ENCODE data around the gene DUSP19. TPM values are rescaled to one million over a fixed set of nuclear protein-coding genes. Genes with fewer than 3 reads are reported as not detected.
A peak's percentile ranks its signal among the peaks of the same experiment; 100 is the strongest.

The DUSP19 gene
- total and polyA plus RNA-seq, 10 of the 15 experiments (the other 5 are each of a cell fraction or from before 2014, with no cell fraction given): 0.16 to 1.7 (median 0.57) TPM

DNA sequence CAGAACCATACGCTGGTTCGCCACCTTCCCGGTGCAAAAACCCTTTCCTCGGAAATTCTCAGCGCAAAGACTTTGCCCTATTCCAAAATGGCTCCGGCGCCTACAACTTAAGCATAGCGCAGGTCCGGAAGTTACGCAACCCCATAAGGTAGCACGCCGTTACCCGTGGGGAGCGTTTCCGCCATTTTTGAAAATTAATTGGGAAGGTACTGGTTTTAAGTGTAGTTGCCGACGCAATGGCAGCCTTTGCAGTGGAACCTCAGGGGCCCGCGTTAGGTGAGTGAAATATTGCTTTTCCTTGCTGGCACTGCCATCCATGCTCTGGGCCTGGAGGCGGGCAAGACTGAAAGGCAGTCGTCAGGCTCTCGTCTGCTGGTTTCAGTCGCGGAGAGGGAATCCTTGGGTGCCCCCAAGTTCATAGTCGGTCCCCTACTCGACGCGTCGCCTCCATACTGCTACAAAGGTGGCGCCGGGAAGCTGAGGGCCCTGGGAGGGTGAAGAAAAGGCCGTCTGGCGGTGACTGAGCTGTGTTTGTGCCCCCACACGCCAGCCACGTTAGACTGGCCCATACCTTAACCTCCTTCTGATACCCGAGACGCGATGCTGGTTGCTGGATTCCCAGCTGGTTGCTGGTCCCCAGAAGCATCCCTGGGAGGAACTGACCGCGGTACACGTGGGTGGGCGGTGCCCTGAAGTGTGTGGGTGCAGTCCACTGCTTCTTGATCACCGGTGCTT lies 45.8 kb downstream of the DUSP19 start, which contains the start of gene NUP35 (continued):
- no peak for TF ChIP-seq SREBF2 (IDR thresholded peaks at IDR 0.05; ENCODE audit: low read length)
- peak; percentile 100 for TF ChIP-seq YY1 (IDR thresholded peaks at IDR 0.05; ENCODE audit: low read depth, low read length)
- no peak for TF ChIP-seq SUZ12 (IDR thresholded peaks at IDR 0.05; ENCODE audit: unreplicated experiment)
- no peak for TF ChIP-seq NR2C2 (IDR thresholded peaks at IDR 0.05; ENCODE audit: borderline replicate concordance, control insufficient read depth, insufficient read length, low read depth)
- 0 out of 2 replicates have a peak, but pooled peaks have one; percentile 43 for TF ChIP-seq TARDBP (IDR thresholded peaks at IDR 0.05; ENCODE audit: borderline replicate concordance)
- TF ChIP-seq, protein P1, sequence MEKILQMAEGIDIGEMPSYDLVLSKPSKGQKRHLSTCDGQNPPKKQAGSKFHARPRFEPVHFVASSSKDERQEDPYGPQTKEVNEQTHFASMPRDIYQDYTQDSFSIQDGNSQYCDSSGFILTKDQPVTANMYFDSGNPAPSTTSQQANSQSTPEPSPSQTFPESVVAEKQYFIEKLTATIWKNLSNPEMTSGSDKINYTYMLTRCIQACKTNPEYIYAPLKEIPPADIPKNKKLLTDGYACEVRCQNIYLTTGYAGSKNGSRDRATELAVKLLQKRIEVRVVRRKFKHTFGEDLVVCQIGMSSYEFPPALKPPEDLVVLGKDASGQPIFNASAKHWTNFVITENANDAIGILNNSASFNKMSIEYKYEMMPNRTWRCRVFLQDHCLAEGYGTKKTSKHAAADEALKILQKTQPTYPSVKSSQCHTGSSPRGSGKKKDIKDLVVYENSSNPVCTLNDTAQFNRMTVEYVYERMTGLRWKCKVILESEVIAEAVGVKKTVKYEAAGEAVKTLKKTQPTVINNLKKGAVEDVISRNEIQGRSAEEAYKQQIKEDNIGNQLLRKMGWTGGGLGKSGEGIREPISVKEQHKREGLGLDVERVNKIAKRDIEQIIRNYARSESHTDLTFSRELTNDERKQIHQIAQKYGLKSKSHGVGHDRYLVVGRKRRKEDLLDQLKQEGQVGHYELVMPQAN (conservative IDR thresholded peaks at IDR 0.05): peak; percentile 96
- no peak for TF ChIP-seq STAT3 (IDR thresholded peaks at IDR 0.05; ENCODE audit: low read depth, low read length)
- TF ChIP-seq ZNF274 (IDR thresholded peaks at IDR 0.05; ENCODE audit: insufficient read depth, insufficient read length): no peak
- no peak for TF ChIP-seq ETV6 (conservative IDR thresholded peaks at IDR 0.05 in 1 of 2, IDR thresholded peaks at IDR 0.05 in 1 of 2; ENCODE audit: borderline replicate concordance in 1 of 2, low read depth in 1 of 2)
- no peak for TF ChIP-seq SP1 (IDR thresholded peaks at IDR 0.05; ENCODE audit: low read depth, low read length)
- peak; percentile 51; the same call in 1 of the 2 replicates for TF ChIP-seq GATAD2B (conservative IDR thresholded peaks at IDR 0.05; ENCODE audit: low read depth)
- TF ChIP-seq, protein P2, sequence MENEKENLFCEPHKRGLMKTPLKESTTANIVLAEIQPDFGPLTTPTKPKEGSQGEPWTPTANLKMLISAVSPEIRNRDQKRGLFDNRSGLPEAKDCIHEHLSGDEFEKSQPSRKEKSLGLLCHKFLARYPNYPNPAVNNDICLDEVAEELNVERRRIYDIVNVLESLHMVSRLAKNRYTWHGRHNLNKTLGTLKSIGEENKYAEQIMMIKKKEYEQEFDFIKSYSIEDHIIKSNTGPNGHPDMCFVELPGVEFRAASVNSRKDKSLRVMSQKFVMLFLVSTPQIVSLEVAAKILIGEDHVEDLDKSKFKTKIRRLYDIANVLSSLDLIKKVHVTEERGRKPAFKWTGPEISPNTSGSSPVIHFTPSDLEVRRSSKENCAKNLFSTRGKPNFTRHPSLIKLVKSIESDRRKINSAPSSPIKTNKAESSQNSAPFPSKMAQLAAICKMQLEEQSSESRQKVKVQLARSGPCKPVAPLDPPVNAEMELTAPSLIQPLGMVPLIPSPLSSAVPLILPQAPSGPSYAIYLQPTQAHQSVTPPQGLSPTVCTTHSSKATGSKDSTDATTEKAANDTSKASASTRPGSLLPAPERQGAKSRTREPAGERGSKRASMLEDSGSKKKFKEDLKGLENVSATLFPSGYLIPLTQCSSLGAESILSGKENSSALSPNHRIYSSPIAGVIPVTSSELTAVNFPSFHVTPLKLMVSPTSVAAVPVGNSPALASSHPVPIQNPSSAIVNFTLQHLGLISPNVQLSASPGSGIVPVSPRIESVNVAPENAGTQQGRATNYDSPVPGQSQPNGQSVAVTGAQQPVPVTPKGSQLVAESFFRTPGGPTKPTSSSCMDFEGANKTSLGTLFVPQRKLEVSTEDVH (IDR thresholded peaks at IDR 0.05; ENCODE audit: low read depth, partially characterized antibody): no peak
- TF ChIP-seq, protein P3, sequence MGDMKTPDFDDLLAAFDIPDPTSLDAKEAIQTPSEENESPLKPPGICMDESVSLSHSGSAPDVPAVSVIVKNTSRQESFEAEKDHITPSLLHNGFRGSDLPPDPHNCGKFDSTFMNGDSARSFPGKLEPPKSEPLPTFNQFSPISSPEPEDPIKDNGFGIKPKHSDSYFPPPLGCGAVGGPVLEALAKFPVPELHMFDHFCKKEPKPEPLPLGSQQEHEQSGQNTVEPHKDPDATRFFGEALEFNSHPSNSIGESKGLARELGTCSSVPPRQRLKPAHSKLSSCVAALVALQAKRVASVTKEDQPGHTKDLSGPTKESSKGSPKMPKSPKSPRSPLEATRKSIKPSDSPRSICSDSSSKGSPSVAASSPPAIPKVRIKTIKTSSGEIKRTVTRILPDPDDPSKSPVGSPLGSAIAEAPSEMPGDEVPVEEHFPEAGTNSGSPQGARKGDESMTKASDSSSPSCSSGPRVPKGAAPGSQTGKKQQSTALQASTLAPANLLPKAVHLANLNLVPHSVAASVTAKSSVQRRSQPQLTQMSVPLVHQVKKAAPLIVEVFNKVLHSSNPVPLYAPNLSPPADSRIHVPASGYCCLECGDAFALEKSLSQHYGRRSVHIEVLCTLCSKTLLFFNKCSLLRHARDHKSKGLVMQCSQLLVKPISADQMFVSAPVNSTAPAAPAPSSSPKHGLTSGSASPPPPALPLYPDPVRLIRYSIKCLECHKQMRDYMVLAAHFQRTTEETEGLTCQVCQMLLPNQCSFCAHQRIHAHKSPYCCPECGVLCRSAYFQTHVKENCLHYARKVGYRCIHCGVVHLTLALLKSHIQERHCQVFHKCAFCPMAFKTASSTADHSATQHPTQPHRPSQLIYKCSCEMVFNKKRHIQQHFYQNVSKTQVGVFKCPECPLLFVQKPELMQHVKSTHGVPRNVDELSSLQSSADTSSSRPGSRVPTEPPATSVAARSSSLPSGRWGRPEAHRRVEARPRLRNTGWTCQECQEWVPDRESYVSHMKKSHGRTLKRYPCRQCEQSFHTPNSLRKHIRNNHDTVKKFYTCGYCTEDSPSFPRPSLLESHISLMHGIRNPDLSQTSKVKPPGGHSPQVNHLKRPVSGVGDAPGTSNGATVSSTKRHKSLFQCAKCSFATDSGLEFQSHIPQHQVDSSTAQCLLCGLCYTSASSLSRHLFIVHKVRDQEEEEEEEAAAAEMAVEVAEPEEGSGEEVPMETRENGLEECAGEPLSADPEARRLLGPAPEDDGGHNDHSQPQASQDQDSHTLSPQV (IDR thresholded peaks at IDR 0.05): no peak
- no peak for TF ChIP-seq TBL1XR1 (IDR thresholded peaks at IDR 0.05; ENCODE audit: low read depth, low read length)
- TF ChIP-seq SMARCA5 (IDR thresholded peaks at IDR 0.05): no peak
- no peak for TF ChIP-seq BRCA1 (IDR thresholded peaks at IDR 0.05; ENCODE audit: low read depth, low read length)
- no peak for TF ChIP-seq RCOR1 (conservative IDR thresholded peaks at IDR 0.05; ENCODE audit: low read depth, low read length)
- peak; percentile 55; the same call in 1 of the 2 replicates for TF ChIP-seq PAX5 (IDR thresholded peaks at IDR 0.05; ENCODE audit: borderline replicate concordance, low read depth, low read length)
- TF ChIP-seq FOXK2 (IDR thresholded peaks at IDR 0.05): no peak
- TF ChIP-seq BMI1 (IDR thresholded peaks at IDR 0.05; ENCODE audit: borderline replicate concordance): no peak
- TF ChIP-seq ZBED1 (IDR thresholded peaks at IDR 0.05; ENCODE audit: borderline replicate concordance): no peak
